Gastroesophageal sphincter (tissue), 3 donors: Measurements from ENCODE around the gene EAF1.

Experiments used
- CTCF ChIP-seq, 4 experiments: fragments of 200-600 bp in 2 of 4; fragments of 450-650 bp in 2 of 4; sonication (generic) in 1 of 4; IDR thresholded peaks; one replicate each; pipeline ENCODE4 v1.5.1; 2017 to 2019; ENCODE audit warnings: antibody characterized with exemption in 4 of 4, mild to moderate bottlenecking in 2 of 4, moderate library complexity in 2 of 4
- EP300 ChIP-seq: sonication (generic); formaldehyde crosslinking; IDR thresholded peaks from one replicate; pipeline ENCODE4 v1.6.1; 2017; ENCODE audit warnings: antibody characterized with exemption, mild to moderate bottlenecking
- POLR2A ChIP-seq, 2 donors: fragments of 450-650 bp; IDR thresholded peaks; one replicate each; pipeline ENCODE4 v1.6.1; 2017; ENCODE audit warnings: antibody characterized with exemption in 2 of 2, mild to moderate bottlenecking in 2 of 2, moderate library complexity in 1 of 2
- POLR2AphosphoS5 ChIP-seq: sonication (generic); formaldehyde crosslinking; IDR thresholded peaks from one replicate; pipeline ENCODE4 v1.6.1; 2017; ENCODE audit warnings: antibody characterized with exemption

- no peak for TF ChIP-seq CTCF (IDR thresholded peaks at IDR 0.05)
- no peak for TF ChIP-seq POLR2A (IDR thresholded peaks at IDR 0.05)
- TF ChIP-seq POLR2AphosphoS5, result no peak
- TF ChIP-seq EP300, result no peak
Measured at GRCh38 chr3:15427981-15428380, 583 bp downstream of the EAF1 start.
